Measurements from ENCODE around the gene DGCR2. TPM values are rescaled to one million over a fixed set of nuclear protein-coding genes. Genes with fewer than 3 reads are reported as not detected.
A peak's percentile ranks its signal among the peaks of the same experiment; 100 is the strongest.
"Not testable (repeated sequence)": the region's sequence is repeated elsewhere in the genome, so short reads cannot be mapped to it uniquely, and the experiment has no call there.

Gene DGCR2
- total RNA-seq, 1 donor from 2014 or later = 30.2 TPM

DNA sequence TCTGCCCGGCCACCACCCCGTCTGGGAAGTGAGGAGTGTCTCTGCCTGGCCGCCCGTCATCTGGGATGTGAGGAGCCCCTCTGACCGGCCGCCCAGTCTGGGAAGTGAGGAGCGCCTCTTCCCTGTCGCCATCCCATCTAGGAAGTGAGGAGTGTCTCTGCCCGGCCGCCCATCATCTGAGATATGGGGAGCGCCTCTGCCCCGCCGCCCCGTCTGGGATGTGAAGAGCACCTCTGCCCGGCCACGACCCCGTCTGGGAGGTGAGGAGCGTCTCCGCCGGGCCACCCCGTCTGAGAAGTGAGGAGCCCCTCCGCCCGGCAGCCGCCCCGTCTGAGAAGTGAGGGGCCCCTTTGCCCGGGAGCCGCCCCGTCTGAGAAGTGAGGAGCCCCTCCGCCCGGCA is 38.1 kb downstream of the DGCR2 start:
- not testable (repeated sequence) for DNase-seq (ENCODE audit: low spot score)

GRCh38 chr22:19082793-19083192 is 39.4 kb downstream of the DGCR2 start:
- no peak for DNase-seq (ENCODE audit: low spot score)

- no peak for DNase-seq (ENCODE audit: low spot score)
These were observed 40.1 kb downstream of the DGCR2 start for GRCh38 chr22:19082101-19082500.

- no peak for DNase-seq (ENCODE audit: low spot score)
These were observed 40.9 kb downstream of the DGCR2 start for GRCh38 chr22:19081351-19081750.

DNA sequence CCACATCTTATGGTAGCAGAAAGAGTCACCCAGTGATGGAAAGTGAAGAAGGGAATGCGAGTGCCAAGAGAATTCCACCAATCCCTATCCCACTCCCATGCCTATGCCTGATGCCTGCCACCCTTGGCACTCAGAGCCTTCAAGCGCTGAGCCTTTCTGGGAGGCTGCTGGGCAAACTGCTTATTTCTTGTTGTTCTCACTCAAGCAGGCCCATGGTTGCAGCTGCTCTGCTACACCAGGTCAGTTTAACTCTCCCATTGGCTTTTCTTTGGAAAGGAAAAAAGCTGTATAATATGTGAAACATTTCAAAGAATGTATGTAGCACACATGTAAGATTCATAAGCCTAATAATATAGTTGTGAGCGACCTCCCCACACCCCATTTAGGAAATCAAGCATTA is 41.4 kb downstream of the DGCR2 start:
- DNase-seq (ENCODE audit: low spot score) = no peak

DNA sequence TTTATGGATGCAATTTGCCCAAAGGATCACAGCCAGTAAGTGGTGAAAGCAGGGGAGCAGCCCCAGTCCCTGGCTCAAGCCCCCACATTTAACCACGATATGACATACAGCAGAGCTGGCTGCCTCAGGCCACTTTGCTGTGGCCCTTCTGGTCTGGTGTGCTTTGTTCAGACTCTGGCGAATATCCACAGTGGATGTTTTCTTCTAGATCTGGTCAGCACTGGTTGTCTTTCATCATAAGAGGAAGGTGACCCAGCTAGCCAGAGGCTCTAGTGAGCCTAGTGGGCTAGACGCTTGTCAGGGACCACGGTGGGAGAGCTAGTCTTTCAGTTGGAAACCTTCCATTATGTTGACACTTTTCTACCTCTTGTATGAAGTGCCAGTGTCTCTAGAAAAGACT is 42.5 kb downstream of the DGCR2 start:
- DNase-seq (ENCODE audit: low spot score) = no peak

DNA sequence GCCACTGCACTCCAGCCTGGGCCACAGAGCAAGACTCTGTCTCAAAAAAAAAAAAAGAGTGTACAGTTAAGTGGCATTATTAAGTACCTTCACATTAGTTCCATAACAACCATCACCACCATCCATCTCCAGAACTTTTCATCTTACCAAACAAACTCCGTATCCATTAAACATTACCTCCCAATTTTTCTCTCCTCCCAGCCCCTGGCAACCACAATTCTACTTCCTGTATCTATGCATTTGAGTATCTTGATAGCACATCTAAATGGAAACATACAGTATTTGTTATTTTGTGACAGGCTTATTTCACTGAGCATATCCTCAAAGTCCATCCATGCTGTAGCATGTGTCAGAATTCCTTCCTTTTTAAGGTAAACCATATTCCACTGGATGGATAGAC is 46.8 kb downstream of the DGCR2 start:
- DNase-seq (ENCODE audit: low spot score) = no peak

GRCh38 chr22:19072853-19073252 is 49.4 kb downstream of the DGCR2 start:
- DNase-seq (ENCODE audit: low spot score) = not testable (repeated sequence)

- no peak for DNase-seq (ENCODE audit: low spot score)
These were observed 51.6 kb downstream of the DGCR2 start for GRCh38 chr22:19070397-19071169.

- no peak for DNase-seq (ENCODE audit: low spot score)
These were observed 52.8 kb downstream of the DGCR2 start for GRCh38 chr22:19069451-19069850.

DNA sequence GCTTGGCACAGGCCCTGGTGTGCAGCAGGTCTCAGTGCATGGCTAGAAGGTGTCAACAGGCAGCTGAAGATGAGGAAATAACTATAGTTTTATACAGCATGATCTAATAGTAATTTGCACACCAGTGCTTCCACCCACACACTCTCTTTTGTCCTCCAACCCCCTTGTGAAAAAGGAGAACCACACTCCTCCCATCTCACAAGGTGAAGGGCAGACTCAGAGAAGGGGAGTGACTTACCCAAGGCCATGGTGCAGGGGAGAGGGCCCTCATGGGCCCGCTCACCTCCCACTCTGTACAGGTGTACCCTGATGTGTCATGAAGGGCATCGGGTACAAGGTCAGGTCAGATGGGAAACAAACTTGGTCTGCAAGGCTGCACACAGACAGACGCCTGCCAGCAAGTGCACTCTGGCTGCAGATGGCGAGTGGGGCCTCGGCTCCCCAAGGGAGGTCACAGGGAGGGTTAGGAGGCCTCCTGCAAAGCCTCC is 53.4 kb downstream of the DGCR2 start:
- no peak for DNase-seq (ENCODE audit: low spot score)

- DNase-seq (ENCODE audit: low spot score) = peak; percentile 80
These were observed 54.4 kb downstream of the DGCR2 start for GRCh38 chr22:19067696-19068348.

GRCh38 chr22:19066531-19067271 is 55.5 kb downstream of the DGCR2 start:
- peak; percentile 69 for DNase-seq (ENCODE audit: low spot score)

DNA sequence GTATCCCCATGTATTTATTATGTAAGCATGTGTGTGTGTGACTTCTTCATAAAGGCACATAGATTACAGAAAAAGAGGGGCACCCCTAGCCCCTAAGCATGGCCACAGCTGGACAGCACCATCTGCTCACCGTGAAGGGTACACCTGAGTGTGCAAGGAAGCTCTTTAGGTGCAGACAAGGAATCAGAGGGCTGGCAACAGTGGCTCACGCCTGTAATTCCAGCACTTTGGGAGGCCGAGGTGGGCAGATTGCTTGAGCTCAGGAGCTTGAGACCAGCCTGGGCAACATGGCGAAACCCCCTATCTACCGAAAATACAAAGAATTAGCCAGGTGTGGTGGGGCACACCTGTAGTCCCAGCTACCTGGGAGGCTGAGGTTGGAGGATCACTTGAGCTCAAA is 56.3 kb downstream of the DGCR2 start:
- no peak for DNase-seq (ENCODE audit: low spot score)

DNA sequence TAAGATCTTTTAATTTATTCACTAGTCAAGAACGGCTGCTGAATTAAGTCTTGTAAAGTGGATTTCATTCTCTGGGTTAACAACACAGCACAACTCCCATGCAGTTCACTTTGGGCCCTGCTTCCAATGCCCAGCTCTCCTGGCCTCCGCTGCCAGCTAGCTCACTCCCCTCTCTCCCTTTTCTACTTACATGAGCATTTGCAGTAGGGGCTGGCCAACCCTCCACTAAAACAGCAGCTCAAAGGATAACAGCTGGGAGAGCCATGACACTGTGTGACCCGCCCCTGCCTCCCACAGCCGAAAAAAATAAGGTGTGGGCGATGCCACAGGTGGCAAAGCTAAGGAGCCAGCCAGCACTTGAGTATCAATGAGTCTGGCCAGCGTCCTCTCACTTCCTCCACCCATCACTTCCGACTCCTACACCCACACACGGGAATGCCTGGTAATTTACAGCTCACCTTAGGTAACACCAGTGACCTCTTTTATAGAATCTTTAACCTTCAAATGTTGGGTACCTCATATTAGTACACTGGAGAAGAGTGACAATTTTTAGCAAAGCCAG is 56.8 kb downstream of the DGCR2 start:
- peak; percentile 72 for DNase-seq (ENCODE audit: low spot score)

GRCh38 chr22:19064354-19065054 is 57.7 kb downstream of the DGCR2 start:
- peak; percentile 77 for DNase-seq (ENCODE audit: low spot score)

DNA sequence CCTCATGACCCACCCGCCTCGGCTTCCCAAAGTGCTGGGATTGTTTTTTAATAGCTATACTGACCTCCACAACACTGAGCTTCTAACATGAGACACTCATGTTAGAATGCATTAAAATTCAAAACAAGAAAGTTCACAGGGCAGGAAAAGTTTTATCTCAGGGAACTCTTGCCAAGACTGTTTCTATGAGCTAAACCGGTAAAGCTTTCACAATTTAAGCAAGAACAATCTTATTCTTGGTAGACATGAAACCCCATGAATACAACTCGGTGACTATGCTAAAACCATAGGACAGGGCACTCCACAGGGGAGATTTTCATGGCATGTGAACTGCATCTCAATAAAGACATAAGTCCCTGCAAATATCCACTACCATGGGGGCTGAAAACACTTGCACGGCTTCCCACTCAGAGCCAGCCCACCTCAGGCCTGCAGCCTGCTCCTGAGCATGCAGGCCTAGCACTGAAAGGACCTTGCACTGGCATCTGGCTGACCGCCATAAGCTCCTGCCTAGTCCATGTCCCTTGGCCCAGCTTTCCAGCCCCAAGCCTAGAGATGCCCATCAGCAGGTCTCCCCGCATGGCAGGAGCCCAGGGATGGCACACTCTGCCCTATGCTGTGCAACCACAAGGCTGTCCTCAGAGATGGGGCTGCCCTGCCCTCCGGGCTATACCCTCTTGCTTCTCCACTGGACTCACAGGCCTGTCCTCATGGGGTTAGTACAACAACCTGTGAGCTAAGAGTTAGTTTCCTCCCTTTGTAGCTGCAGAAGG is 58.4 kb downstream of the DGCR2 start:
- DNase-seq (ENCODE audit: low spot score) = no peak

DNA sequence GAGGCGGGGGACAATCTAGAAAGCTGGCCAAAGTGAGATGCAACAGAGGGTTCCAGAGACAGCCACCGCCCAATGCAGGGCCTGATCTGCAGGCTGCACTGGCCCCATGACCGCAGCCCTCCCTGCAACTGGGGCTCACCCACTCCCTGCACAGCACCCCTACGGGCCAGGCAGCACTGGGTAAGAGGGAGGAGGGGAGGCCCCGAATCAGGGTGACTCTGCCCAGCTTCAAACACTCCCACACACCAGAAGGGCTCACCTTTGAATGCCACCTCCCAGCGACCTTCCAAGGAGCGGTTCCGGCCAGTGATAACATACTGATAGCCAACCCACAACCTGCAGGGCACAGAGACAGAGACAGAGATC is 59.3 kb downstream of the DGCR2 start:
- peak; percentile 68 for DNase-seq (ENCODE audit: low spot score)

DNA sequence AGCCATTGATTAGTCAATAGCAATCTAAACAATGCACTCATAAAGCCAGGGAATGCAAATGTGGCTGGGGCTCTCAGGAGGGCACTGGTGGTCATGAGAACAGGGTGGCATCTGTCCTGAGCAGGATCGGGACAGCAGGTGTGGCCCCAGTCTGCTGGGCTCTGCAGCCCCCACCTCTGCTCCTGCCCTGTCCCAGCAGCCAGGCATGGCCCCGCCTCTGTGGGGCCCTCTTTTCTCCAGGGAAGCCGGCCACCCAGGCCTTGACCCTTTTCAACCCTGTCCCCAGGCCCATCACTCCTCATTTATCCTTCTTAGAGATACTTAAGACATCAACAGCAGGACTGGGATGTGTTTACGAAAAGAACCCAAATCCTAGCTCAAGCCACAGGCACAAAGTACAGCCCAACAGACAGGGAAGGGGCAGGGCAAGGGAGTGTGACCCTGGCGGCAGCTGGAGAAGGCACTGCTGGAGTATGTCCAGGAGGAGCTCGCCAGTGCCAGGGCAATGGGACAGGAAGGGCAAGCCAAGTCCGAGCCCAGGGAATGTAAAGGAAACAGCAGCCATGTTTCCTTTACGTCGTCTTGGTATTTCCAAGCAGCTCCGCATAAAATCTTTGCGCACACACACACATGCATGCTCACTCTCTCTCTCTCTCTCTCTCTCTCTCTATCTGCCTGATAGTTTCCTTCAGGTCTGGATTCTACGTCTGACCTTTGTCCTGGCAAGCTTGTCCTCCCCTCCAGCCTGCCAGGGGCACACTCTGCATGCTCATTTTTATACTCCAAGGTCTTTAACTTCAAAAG is 59.9 kb downstream of the DGCR2 start:
- no peak for DNase-seq (ENCODE audit: low spot score)

Measured in mesenteric fat pad (tissue), 1 donor.